NCI-H69 (cell line): ENCODE measurements around the gene LPCAT3.

Experiments
- DNase-seq: peaks from one replicate; lab custom pipeline; 2025; lab: John Stamatoyannopoulos, UW

Gene LPCAT3

DNA sequence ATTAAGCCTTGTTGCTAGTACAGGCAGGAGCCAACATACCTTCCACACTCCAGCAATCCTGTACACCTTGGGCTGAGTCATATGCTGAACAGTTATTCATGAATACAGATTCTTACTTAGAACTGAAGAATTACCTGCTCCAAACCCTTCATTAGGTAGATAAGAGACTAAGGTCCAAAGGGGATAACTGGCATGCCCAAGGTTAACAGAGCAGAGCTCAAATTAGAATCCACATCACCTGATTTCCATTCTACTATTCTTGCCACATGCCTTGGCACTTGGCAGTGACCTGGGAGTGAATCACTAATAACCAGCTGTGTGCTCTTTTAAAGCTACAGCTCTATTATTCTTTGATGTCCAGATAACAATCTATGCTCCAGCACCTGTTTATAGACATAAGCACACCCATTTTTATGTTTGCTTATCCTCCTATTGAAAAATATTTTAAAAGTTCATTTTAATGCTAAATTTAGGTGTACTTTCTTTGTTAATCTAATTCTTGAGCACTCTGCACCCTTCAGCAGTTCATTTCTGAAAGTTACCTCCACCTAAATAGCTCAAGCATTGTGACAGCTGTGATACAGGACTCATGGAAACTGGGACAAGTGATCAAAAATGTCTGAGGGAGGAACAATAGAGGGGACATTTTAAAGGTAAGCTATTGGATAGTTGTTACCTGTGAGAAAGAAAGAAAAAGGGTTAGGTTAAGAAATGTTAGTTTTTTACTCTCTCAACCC lies 19.4 kb downstream of the LPCAT3 start:
- no peak for DNase-seq

DNA sequence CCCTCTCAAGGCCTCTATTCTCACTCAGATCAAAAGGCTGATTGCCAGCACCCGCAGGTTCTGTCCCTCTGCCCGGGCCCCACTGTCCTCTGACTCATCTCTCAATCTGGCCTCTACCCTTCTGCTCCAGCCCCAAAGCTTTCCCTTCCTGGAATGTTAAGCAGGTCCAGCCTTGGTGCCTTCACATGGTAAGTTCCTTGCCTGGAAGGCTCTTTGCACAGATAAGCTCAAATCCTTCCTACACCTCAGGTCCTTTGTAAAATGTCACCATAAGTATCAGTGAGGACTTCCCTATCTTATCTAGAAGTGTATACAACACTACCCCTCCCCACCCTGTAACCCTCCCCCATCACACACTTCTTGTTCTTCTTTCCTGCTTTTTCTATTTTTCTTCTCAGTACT lies 22.2 kb downstream of the LPCAT3 start:
- no peak for DNase-seq

DNA sequence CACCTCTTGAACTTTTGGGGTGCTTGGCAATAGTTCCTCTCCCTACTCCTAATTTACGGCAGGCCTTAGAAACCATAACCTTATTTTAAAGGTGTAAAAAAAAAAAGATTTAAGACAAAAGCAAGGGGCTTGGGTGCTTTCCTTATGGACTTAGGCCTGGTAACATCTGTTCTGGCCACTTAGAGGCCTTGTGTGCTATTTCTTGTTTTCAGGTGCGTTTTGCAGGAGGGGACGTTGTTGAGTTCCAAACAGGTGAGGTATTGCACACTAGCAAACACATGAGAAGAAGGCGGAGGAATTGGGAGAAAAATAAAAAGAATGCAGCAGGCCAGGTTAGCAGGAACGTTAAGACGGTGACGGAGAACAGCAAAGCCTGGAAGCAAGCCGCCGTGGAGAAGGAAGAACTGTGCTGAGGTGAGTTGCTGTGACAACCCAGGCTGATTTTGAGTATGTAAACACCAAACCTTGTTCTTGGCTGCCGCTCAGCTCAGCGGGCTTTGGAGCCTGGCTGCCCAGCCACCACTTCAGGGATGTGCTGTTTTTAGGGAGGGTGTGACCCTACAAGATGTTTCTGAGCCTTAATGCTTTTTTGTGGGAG lies 30.2 kb downstream of the LPCAT3 start:
- no peak for DNase-seq

DNA sequence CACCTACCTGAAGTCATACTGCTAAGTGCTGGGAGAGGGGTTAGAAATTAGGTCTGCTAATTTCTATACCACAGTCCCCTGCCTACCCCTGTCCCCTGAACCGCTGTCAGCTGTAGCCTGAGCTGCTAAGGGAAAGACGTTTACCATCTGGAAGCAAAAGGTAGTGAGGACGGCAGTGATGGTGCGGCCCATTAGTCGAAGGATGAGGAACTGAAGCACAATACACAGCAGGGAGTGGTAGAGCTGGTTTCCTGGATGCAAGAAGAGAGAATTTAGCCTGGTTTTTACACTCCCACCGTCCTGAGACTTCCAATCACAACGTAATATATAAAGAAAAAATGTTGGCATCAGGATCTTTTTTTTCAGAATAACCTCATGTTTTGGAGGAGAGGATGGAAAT lies 35.7 kb downstream of the LPCAT3 start:
- DNase-seq: no peak

DNA sequence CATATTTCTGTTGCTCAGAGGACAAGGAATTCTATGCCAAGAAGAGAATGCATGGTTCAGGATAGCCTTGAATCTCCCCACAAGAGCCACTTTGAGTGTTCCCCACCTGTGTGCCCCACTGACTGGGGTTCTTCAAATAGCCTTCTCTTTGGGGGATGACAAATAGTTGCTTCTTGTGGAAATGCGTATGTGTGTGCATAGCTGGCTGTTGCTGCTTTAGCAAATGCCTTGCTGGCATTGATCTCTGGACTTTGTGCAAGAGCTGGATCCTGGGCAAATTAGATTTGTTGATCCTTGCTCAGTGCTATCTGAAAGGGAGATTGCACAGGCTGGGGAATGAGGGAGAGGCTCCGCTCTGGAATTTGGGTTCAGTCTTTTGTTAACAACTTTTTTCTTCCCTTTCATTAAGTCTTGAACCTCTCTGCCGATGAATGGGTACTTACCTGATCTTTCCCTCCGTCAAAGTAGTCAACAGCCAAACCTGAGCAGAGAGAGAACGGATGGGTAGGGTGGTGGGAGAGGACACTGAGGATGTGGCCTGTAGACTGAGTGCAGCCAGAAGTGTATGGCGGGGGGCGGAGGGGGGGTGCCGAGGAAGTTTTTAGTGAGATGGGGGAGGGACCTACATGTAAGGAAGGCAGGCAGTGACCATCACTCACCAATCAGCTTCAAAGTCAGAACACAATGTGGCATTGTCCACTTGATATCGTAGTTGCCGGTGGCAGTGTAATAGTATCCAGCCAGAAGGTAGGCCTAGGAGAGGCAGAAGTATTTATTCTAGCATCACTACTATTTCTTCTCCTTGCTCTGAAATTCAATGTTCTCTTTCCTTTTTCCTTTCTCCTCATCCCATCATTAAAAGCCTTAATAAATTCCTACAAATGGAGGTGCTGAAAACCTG lies 36.9 kb downstream of the LPCAT3 start:
- no peak for DNase-seq

DNA sequence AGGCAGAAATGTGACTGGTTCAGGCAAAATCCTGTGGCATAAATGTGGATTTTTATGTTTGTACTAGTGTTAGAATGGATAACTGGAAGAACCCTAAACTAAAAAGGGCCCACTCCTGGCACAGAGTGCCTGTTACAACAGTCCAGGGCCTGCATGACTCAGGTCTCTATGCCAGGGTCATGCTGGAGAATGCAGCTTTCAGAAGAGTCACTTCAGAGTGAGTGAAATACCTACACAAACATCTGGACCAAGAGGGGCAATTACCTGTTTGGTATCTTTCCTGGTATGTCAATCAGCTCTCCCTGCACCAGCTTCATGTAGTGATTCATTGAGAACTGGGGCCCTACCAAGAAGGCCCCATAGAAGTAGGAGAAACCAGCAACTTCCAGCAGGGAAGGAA lies 37.5 kb downstream of the LPCAT3 start:
- no peak for DNase-seq

DNA sequence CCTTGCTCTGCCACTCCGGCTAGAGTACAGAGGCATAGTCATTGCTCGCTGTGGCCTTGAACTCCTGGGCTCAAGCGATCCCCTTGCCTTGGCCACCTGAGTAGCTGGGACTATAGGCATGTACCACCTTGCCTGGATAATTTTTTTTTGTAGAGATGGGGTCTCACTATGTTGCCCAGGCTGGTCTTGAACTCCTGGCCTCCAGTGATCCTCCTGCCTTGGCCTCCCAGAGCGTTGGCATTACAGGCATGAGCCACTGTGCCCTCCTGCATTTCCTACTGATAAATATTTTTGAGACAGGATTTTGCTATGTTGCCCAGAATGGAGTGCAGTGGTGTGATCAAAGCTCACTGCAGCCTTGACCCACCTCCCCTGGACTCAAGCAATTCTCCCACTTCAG lies 38.2 kb downstream of the LPCAT3 start:
- DNase-seq: no peak

DNA sequence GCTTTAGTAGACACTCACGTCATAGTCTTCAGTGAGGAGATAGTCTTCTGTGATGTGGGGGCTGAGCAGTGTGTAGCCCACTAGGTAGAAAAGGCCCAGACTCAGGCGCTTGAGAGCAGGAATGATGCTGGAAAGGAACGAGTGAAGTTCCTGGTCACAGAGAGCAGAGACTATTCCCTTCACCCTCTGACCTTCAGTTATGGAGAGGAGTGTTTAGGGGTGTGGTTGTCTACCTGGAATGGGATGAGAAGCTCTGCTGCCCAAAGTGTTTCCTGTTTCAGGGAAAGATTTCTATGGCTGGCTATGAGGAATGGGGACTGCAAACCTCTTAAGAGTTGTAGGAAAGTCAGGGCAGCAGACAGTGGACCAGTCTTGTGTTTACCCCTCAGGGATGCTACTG lies 38.8 kb downstream of the LPCAT3 start:
- no peak for DNase-seq

DNA sequence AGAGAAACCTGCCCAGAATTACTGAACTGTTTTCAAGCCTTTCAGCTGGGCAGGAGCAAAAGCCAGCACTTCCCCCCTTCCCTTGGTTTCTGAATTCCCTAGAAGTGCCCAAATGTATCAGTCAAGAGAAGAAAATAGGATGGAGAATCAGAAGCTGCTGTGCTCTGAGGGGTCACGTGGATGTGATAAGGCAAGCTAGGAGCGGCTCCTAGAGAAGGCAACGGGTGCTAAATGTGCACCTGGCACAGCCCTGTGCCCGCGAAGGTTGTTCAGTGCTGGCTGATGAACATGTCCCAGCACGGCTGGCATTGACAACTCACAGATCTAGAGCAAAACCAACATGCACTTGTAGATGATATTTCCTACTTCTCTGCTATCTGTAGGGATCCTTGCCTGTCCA lies 39.3 kb downstream of the LPCAT3 start:
- no peak for DNase-seq

DNA sequence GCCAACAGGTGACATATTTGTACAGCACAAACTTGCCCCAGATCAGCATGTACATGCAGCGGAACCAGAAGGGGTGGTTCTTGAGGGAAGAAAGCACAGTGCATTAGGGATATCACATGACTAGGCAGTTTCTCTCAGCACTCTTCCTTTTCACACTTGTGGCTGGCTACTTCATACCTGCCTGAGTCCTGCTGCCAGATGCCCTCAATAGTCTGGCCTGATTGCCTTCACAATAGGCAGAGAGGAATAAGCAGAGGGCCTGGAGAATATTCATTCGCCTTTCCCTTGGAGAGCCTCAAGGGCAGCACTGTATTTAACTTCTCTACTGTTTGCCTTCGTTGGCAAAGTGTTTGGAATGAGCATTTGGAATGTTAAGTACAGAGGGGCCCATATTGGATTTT lies 39.7 kb downstream of the LPCAT3 start:
- no peak for DNase-seq

DNA sequence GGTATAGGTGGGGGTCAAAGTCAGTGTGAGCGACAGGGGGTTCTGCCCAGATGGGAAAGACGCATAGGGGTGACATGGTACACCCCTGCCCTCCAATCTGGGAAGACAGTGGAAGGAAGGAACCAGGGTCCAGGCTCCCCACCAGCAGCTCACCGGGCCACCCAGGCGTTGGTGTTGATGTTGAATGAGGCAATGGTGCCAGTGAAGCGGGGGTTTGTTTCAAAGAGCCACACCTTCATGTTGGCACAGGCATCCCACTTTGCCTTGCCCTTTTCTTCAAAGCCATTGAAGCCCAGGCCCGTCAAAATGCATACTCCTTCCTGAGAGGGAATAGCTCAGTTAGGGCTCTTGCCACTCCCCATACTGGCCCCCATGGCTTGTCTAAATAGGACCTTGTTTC lies 40.1 kb downstream of the LPCAT3 start:
- no peak for DNase-seq

DNA sequence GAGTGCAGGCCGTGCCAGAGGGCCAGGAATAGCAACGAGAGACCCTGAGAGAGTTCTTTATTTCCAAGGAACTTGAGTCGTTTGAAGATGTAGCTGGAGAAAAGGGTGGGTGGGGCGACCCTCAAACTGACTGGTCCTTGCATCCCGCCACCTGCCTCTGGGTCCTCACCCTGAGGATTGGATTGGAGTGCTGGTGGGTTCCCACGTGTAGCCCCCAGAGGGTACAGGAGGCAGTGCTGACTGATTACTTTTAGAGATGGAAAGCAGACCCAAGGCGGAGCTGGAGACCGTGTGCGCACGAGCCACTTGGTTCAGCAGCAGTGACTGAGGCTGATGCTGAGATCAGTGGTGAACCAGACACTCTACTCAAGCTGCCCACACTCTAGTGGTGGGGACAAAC lies 40.6 kb downstream of the LPCAT3 start:
- no peak for DNase-seq

DNA sequence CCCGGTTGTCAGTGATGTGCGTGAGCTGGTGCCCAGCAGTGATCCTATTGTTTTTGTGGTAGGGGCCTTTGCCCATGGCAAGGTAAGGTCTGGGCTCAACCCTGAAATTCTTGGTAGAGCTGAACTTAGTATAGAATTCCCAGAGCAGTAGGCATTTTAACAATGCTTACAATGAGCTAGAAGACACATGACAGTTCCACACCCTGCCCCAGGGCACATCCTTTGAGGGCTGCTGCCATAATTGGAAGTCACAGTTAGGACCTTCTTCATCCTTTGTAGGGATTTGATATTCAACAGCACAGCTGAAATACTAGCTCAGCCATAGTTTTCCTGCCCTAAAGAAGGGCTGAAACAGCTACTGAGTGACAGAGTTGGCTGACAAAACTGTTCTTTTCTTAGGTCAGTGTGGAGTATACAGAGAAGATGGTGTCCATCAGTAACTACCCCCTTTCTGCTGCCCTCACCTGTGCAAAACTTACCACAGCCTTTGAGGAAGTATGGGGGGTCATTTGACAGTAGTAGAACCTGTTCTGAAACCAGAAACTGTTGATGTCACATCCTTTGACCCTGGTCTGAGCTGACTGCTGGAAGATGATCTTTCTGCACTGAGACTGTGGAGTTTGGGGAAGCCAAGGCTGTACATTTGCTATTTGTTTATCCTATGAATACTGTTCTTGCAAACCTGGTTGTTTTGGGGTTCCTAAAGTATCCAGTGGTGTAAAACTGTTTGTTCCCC lies 42.8 kb downstream of the LPCAT3 start:
- no peak for DNase-seq

DNA sequence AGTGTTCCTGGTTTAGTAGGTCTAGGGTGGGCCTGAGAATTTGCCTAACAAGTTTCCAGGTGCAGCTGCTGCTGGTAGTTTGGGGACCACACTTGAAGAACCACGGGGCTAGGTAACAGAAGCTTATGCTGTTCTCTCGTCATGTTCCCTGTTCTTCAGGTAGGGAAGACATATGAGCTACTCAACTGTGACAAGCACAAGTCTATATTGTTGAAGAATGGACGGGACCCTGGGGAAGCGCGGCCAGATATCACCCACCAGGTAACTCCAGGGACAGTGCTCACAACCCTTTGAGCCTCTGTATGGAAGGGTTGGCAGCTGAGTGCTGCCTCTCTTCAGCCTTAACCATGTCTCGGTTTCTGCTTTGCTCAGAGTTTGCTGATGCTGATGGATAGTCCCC lies 44.1 kb downstream of the LPCAT3 start:
- DNase-seq: no peak

DNA sequence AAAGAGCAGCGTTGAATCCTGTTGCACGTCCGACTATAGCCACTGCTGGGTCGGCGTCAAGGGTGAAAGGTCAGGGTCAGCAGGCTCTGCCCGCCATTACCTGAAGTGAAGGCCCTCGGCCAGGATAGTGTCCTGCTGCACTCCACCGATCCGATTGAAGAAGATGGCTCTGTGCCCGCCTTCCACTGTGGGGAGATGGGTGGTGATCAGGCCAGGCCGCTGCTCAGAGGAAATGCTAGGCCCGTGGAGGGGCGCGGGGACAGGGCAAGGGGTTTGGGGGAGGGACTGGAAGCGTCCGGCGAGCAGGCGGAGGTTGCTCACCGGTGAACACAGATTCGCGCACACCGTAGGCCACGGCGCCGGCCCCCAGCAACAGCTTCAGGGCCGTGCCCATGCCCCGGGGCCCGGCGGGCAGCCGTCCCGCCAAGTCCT lies 48.2 kb downstream of the LPCAT3 start:
- DNase-seq: peak; percentile 61

DNA sequence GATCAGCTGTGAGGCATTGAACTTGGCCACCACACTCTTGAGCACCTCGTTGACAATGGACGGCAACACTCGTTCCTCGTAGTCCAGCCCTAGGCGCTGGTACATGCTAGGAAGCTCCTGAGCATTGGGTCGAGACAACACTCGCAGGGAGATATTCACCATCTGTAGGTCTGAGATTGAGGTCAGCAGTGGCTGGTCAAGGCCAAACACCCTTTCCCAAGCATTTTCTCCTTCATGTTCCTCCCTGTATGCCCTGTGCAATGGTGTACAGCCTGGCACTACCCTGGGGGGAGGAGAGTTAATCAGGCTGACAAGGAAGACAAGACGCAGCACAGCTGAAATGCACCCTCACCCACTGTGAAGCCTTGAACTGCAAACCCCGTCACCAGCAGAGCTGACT lies 49.9 kb downstream of the LPCAT3 start:
- DNase-seq: no peak

DNA sequence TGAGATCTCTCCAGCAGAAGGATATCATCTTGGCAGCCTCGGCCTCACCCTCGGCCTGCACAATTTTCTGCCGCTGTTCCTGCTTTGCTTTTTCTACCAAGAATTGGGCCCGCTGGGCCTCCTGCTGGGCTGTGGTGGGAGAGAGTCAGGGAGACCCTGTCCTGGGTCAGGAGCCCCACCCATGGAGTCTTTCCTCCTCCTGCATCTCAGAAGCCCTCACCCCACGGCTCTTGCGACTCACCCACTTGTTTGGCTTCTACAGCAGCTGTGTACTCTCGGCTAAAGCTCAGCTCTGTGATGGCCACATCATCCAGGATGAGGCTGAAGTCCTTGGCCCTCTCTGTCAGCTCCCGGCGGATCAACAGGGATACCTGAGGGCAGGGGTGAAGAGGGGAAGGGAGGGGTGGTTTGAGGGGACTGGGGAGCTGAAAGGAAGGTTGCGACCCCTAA lies 50.6 kb downstream of the LPCAT3 start:
- no peak for DNase-seq

DNA sequence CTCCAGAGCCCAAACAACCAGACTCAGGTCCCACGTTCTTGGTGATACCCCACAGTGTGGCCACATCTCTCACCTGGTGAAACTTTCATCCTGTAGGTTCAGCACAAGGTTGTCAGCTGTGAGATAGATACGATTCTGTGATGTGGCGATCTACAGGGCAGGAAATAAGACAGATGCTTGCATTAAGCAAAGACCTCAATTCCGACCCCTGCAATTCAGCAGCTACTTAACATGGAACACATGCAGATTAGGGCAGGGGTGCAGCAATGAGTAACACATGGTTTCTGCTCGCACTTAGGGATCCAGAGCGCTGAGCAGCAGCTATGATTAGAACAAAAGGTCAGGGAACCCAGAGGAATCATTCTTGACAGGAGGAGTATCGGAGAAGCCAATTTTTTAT lies 51.9 kb downstream of the LPCAT3 start:
- no peak for DNase-seq

DNA sequence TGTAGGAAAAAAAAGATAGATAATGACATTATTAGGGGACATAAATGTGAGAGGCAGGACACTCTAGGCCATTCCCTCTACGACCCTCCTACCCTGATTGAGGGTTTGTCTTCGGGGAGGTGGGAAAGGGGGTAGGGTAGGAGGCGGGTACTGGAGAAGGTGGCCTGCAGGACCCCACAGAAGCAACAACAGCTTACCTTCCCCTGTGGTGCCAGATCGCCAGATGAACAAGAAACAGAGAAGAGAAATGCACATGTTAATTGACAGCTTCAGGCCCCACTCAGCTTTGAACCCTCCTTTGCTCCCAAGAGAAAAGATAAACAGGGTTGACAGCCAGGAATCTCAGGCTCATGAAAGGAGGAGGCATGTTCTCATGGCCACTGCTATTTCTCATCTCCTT lies 52.6 kb downstream of the LPCAT3 start:
- peak; percentile 23 for DNase-seq

DNA sequence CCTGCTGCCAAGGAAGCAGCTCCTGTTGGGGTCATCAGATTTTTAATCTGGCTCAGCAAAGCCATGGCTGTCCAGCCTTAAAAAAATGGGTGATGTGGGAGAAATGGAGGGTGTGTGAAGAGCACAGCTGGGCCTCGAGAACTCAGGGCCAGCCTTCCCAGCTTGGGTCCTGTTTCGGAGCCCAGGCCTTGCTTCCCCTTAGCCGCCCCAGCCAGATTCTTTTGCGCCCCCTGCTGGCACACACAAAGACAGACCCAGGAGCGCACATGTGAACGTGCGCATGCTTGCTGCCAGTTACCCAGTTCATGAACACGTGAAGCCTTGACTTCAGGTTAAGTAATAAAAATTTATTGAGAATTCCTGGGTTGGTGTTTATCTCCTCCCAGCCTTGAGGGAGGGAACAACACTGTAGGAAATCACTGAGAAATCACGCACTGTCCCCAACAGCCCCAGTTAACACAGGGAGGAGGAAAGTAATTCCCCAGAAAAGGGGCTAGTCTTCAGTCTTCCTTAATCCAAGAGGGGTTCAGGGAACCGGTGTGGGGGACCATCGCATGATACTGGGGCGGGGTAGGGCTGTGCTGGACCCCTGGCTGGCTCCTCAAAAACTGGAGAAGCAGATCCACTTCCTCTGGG lies 53.1 kb downstream of the LPCAT3 start:
- peak; percentile 94 for DNase-seq

DNA sequence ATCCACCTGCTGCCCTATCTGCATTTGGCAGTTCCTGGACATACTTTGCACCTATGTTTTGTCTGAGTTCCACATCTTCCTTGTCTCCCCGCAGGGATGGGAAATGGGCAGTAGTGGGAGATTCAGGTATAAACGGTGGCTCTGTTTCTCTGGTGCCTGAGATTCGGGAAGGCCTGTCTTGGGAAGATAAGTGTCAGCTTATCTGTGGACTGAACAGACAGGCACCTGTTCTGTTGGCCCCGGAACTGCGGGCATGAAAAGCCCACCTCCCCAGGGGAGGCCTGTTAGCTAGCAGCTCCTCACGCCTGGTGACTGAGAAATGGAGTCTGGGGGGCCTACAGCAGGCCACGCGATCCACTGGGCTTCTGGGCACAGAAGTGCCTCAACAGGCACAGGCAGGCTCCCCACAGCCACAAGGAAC lies 53.7 kb downstream of the LPCAT3 start:
- DNase-seq: no peak
